K562 (cell line): Measurements from ENCODE around the gene PHF21A. TPM values are rescaled to one million over a fixed set of nuclear protein-coding genes. Genes with fewer than 3 reads are reported as not detected.
A peak's percentile ranks its signal among the peaks of the same experiment; 100 is the strongest.

Experiments used
- ATAC-seq: fragments of 200-7000 bp; cut with Tn5 transposase; 3 replicates; pipeline ENCODE4 v1.9.1; 2020; ENCODE audit warnings: moderate library complexity
- BruUV-seq: library from RNA; stranded (reverse); fragments of 400-500 nt; replicated peaks from 2 replicates; lab custom pipeline; 2021; lab: Mats Ljungman, UMichigan
- CTCF ChIA-PET: fragments of 300-600 bp; formaldehyde crosslinking; extraction: SDS; loops from one replicate; lab custom pipeline; 2021; ENCODE audit warnings: low intra/inter-chr PET ratio; lab: Yijun Ruan, JAX
- POLR2A ChIA-PET: fragments of 300-600, 350-650 bp; sonication (Branson Sonifier 250); formaldehyde crosslinking; extraction: SDS; loops from one replicate; lab custom pipeline; 2021; ENCODE audit warnings: antibody characterized with exemption, inconsistent platforms; lab: Yijun Ruan, JAX
- DNase-seq, 4 experiments: peaks; one replicate each; pipeline versions ENCODE4 v3.0.0 to v3.0.0-alpha.2; 2011 to 2018; ENCODE audit warnings: low spot score in 3 of 4, mixed read lengths in 3 of 4; ENCODE audit errors: extremely low read depth in 1 of 4
- FAIRE-seq: peaks from 2 replicates; lab custom pipeline; 2011; peaks lifted over from hg19 to GRCh38; lab: Jason Lieb, UNC
- H2AFZ ChIP-seq: 2 replicates; pipeline ENCODE4 v1.6.0; 2011; ENCODE audit warnings: low read depth, low read length, control low read depth, inconsistent platforms
- H3K27ac ChIP-seq: fragments of 200-600 bp; 3 replicates; pipeline ENCODE4 v1.8.0; 2011; ENCODE audit warnings: low read depth, mild to moderate bottlenecking, control low read depth, inconsistent platforms, low read length, moderate library complexity, mixed read lengths; ENCODE audit errors: extremely low read depth
- H3K27me3 ChIP-seq, 2 experiments: fragments of 300-600 bp in 1 of 2; 2 replicates in 1 of 2; 3 replicates in 1 of 2; pipeline versions ENCODE4 v1.6.0 to v1.8.0; 2011; ENCODE audit warnings: inconsistent platforms in 2 of 2, low read length in 2 of 2, mild to moderate bottlenecking in 1 of 2, mixed read lengths in 1 of 2, moderate library complexity in 1 of 2; ENCODE audit not compliant: control insufficient read depth in 2 of 2, insufficient read depth in 2 of 2
- H3K36me3 ChIP-seq: fragments of 300-600 bp; 3 replicates; pipeline ENCODE4 v1.8.0; 2011; ENCODE audit warnings: mild to moderate bottlenecking, low read length, inconsistent platforms; ENCODE audit not compliant: control insufficient read depth, insufficient read depth
- H3K4me1 ChIP-seq, 2 experiments: fragments of 200-600 bp in 1 of 2; replicated peaks in 1 of 2; 2 replicates in 1 of 2; 3 replicates in 1 of 2; pipeline versions ENCODE4 v1.5.1 to v1.8.0; 2011; ENCODE audit warnings: inconsistent platforms in 2 of 2, low read length in 2 of 2, mild to moderate bottlenecking in 1 of 2, mixed read lengths in 1 of 2, moderate library complexity in 1 of 2; ENCODE audit not compliant: control insufficient read depth in 2 of 2, insufficient read depth in 2 of 2
- H3K4me2 ChIP-seq: 2 replicates; pipeline ENCODE4 v1.6.1; 2011; ENCODE audit warnings: low read length, control low read depth, inconsistent platforms, mixed read lengths; ENCODE audit not compliant: insufficient read depth
- H3K4me3 ChIP-seq: fragments of 200-600 bp; sonication (generic), shearing (Covaris generic); 2 replicates; pipeline ENCODE4 v1.5.1; 2016; ENCODE audit warnings: control low read depth, inconsistent platforms
- H3K79me2 ChIP-seq: fragments of 200-600 bp; 3 replicates; pipeline ENCODE4 v1.8.0; 2011; ENCODE audit warnings: low read length, inconsistent platforms; ENCODE audit not compliant: control insufficient read depth, insufficient read depth
- H3K9ac ChIP-seq, 2 experiments: 2 replicates each; pipeline versions ENCODE4 v1.6.0 to v1.6.1; 2011; ENCODE audit warnings: low read depth in 2 of 2, low read length in 2 of 2, control low read depth in 1 of 2, inconsistent platforms in 1 of 2, mild to moderate bottlenecking in 1 of 2, mixed read lengths in 1 of 2; ENCODE audit not compliant: insufficient read depth in 1 of 2
- H3K9me1 ChIP-seq: one replicate; pipeline ENCODE4 v1.6.0; 2011; ENCODE audit warnings: inconsistent platforms, mild to moderate bottlenecking, low read length, moderate library complexity; ENCODE audit not compliant: control insufficient read depth, insufficient read depth
- H3K9me3 ChIP-seq: replicated peaks from 2 replicates; pipeline ENCODE4 v1.5.1; 2011; ENCODE audit warnings: low read depth, low read length, inconsistent platforms; ENCODE audit not compliant: control insufficient read depth, insufficient read depth
- H4K20me1 ChIP-seq: replicated peaks from 2 replicates; pipeline ENCODE4 v1.6.1; 2011; ENCODE audit warnings: low read length, inconsistent platforms, mixed read lengths; ENCODE audit not compliant: control insufficient read depth, insufficient read depth
- NCOA2 ChIP-seq, 2 experiments: fragments of 450-650 bp; IDR thresholded peaks; 2 replicates each; pipeline ENCODE4 v1.6.1; 2018; ENCODE audit warnings: mild to moderate bottlenecking in 2 of 2, moderate library complexity in 1 of 2; ENCODE audit not compliant: partially characterized antibody in 2 of 2
- POLR2G ChIP-seq: fragments of 200-400 bp; formaldehyde crosslinking; IDR thresholded peaks from 2 replicates; pipeline ENCODE4 v1.6.1; 2017; ENCODE audit warnings: low read depth, mild to moderate bottlenecking, antibody characterized with exemption, low read length, moderate library complexity
- TOE1 ChIP-seq, 2 experiments: fragments of 450-650 bp in 1 of 2; sonication (generic) in 1 of 2; formaldehyde crosslinking in 1 of 2; IDR thresholded peaks; 2 replicates each; pipeline versions ENCODE4 v1.7.1 to v1.8.0; 2016 to 2022; ENCODE audit warnings: borderline replicate concordance in 2 of 2, mild to moderate bottlenecking in 2 of 2, antibody characterized with exemption in 1 of 2, inconsistent platforms in 1 of 2, low read depth in 1 of 2, missing genetic modification reagents in 1 of 2, moderate library complexity in 1 of 2
- ZBTB33 ChIP-seq: sonication (generic); formaldehyde crosslinking; IDR thresholded peaks from 2 replicates; pipeline ENCODE4 v1.8.1; 2023; ENCODE audit warnings: mild to moderate bottlenecking, missing genetic modification reagents
- ZNF77 ChIP-seq: fragments of 250-450 bp; sonication (Bioruptor Pico); IDR thresholded peaks from 2 replicates; pipeline ENCODE4 v1.5.0; 2020
- WGBS: fragments of 100-300 bp; shearing (Covaris generic); methylation state at CpG from one replicate; pipeline ENCODE4 v1.1.6; 2016; ENCODE audit warnings: low coverage, mixed read lengths; ENCODE audit not compliant: insufficient coverage; ENCODE audit errors: missing lambda C conversion rate; 5-methylcytosine and 5-hydroxymethylcytosine counted together
- in situ Hi-C: fragments of 300-500 bp; cut with MboI; formaldehyde crosslinking; loops from 4 replicates; pipeline ENCODE4 v1.15.0; 2018; ENCODE audit warnings: inconsistent platforms, mixed read lengths
- intact Hi-C: fragments of 100-400 bp; cut with micrococcal nuclease; formaldehyde crosslinking; loops from 2 replicates; pipeline ENCODE4 v1.14.2; 2022
- polyA plus RNA-seq, 8 experiments: library from polyadenylated mRNA; depleted of rRNA in 4 of 8; stranded (reverse) in 5 of 8; unstranded in 3 of 8; fragments of >200 nt; fragmentation: Nextera tagmentation in 2 of 8; fragmentation: Illumina TruSeq in 1 of 8; extraction: Ambion mirVana in 2 of 8; extraction: Trizol in 1 of 8; gene quantifications; 2 replicates each; pipeline versions ENCODE4 v1.2.1 to v1.2.3, GENCODE V29; 2011 to 2014; ENCODE audit warnings: inconsistent platforms in 1 of 8, missing spikeins in 1 of 8
- total RNA-seq, 7 experiments: library from RNA; depleted of rRNA in 6 of 7; stranded (reverse); fragments of >200 nt in 6 of 7; fragmentation: Illumina TruSeq in 2 of 7; extraction: Trizol in 2 of 7; gene quantifications; 2 replicates each; pipeline versions ENCODE4 v1.2.1 to v1.2.3, GENCODE V29; 2011 to 2021; ENCODE audit warnings: low replicate concordance in 1 of 7

The PHF21A gene
- total and polyA plus RNA-seq, 9 of the 15 experiments (the other 6 are each of a cell fraction or from before 2014, with no cell fraction given): 1.5 to 32.4 (median 10.7) TPM

- TF ChIP-seq TOE1 (IDR thresholded peaks at IDR 0.05; ENCODE audit: borderline replicate concordance): no peak
- TF ChIP-seq TOE1 (CRISPR knock-in tag; IDR thresholded peaks at IDR 0.05; ENCODE audit: borderline replicate concordance, low read depth): no peak
These were observed 216.8 kb downstream of the PHF21A start (continued) for GRCh38 chr11:45904309-45904915.

GRCh38 chr11:45902452-45903380 lies 218.5 kb downstream of the PHF21A start:
- ATAC-seq (no peak), DNase-seq (no peak), FAIRE-seq (no peak)
- H3K4me2 ChIP-seq: no peak overlapping the region
- 88% methylated on average over 42 of the region's 56 CpGs for WGBS
- 0 out of 2 replicates have a peak, but pooled peaks cover 7% of the 10 kb centered on the region for H4K20me1 ChIP-seq
- no TSS peak for BruUV-seq
- in situ Hi-C loops (no loop called here), intact Hi-C loops (no loop called here)
- peaks cover 3% of the 10 kb centered on the region for H3K9me1 ChIP-seq
- no peaks in the 10 kb centered on the region for H3K9me3 ChIP-seq
- 0 out of 4 replicates have a peak overlapping the region, but pooled peaks of 1 of the 2 experiments have one; percentile 53 for H3K9ac ChIP-seq
- peaks cover 14 to 85% of the 10 kb centered on the region in 2 experiments for H3K4me1 ChIP-seq
- H3K4me3 ChIP-seq: no peak overlapping the region
- ChIA-PET CTCF (no interaction called here), POLR2A (interaction anchor here (1.1 kb wide), 1 partner anchor 10 kb away, joined by 6 read pairs; no protein-coding TSS in a partner anchor)
- no peak overlapping the region for H3K27ac ChIP-seq
- H3K36me3 ChIP-seq: no peaks in the 10 kb centered on the region
- no peak overlapping the region for H2AFZ ChIP-seq
- H3K27me3 ChIP-seq: no peaks in the 10 kb centered on the region; a peak in 1 of 5 replicates
- no peaks in the 10 kb centered on the region for H3K79me2 ChIP-seq
- no peak for TF ChIP-seq NCOA2 (IDR thresholded peaks at IDR 0.05; ENCODE audit: partially characterized antibody in 2 of 2)
- TF ChIP-seq ZNF77 (CRISPR knock-in tag): no peak
- TF ChIP-seq ZBTB33 (CRISPR knock-in tag): 0 out of 2 replicates have a peak, but pooled peaks have one; percentile 23
- peak; percentile 32 for TF ChIP-seq POLR2G
- TF ChIP-seq, all 486 proteins: peak for 2
